Mucosa of rectum (tissue), 2 donors: ENCODE results near the gene BZW2.

ENCODE experiments used
- H3K27ac ChIP-seq, 2 donors: one replicate each; pipeline ENCODE4 v1.7.0; 2013; ENCODE audit warnings: inconsistent platforms in 2 of 2, low read depth in 2 of 2, low read length in 2 of 2
- H3K27me3 ChIP-seq, 2 donors: one replicate each; pipeline ENCODE4 v1.7.0; 2013; ENCODE audit warnings: low read length in 2 of 2; ENCODE audit not compliant: control insufficient read depth in 2 of 2, insufficient read depth in 2 of 2
- H3K36me3 ChIP-seq, 2 donors: one replicate each; pipeline ENCODE4 v1.7.0; 2013; ENCODE audit warnings: low read length in 2 of 2; ENCODE audit not compliant: control insufficient read depth in 2 of 2, insufficient read depth in 2 of 2
- H3K4me1 ChIP-seq, 2 donors: one replicate each; pipeline ENCODE4 v1.7.0; 2013; ENCODE audit warnings: low read length in 2 of 2, mild to moderate bottlenecking in 1 of 2; ENCODE audit not compliant: control insufficient read depth in 2 of 2, insufficient read depth in 2 of 2
- H3K4me3 ChIP-seq, 2 donors: one replicate each; pipeline ENCODE4 v1.7.0; 2013; ENCODE audit warnings: low read length in 2 of 2
- H3K9ac ChIP-seq, 2 donors: one replicate each; pipeline ENCODE4 v1.7.0; 2013; ENCODE audit warnings: low read length in 2 of 2, low read depth in 1 of 2, mild to moderate bottlenecking in 1 of 2
- H3K9me3 ChIP-seq, 2 donors: one replicate each; pipeline ENCODE4 v1.7.0; 2013; ENCODE audit warnings: low read length in 2 of 2; ENCODE audit not compliant: control insufficient read depth in 2 of 2
- donor health status: healthy.
- donor health status: Normal muscosa, but diverticular disease.

The BZW2 gene

DNA sequence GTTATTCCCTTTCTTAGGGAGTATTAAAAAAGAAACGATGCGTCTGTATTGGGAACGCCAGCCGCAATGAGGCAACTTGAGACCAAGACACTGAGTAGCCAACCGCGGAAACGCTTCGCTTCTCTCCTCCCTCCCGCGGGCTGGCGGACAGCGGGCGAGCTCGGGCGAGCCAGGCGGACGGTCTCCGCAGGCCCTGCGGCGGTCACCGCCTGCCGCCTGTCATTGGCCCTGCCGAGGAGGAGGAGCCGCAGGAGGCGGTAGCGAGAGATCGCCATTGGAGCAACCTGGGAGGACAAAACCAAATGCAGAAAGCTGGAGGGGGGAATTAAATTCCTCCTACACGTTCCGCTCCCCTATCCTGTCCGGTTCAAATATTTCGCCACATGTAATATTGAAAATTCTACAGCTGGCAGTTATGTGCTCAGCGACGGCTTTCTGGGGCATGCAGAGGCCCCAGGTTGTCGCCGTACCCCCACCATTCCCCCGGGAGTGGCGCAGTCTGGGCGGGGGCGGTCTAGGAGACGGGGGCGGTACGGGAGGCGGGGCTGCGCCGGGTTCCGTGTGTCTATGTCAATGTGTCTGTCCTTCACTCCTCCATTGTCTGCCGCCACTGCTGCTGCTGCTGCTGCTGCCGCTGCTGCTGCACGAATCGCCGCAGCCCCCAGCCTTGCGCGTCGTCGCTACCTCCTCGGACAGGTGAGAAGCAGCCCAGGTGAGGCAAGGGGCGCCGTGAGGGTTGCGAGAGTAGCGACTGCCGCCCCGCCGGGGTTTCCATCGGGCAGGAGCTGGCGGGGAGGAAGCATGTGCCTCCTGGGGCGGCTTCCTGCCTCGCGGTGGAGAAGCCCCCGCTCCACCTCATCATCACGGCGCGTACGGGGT lies at the start of gene BZW2, which contains the start of gene ANKMY2:
Gene BZW2 (plus strand): TSS at position 589 of the 879 bp plus-strand sequence. CDS start 19,263 bp downstream, outside the sequence.
Gene ANKMY2 (minus strand): TSS at position 162 of the 879 bp plus-strand sequence. CDS start 181 bp downstream, outside the sequence.
- peak within 1 kb of the TSS; percentile 90 to 95 for H3K27ac ChIP-seq
- H3K4me1 ChIP-seq, result peaks cover 22 to 26% of the 10 kb centered on the region in 2 donors
- H3K9ac ChIP-seq, result peak within 1 kb of the TSS; percentile 85 to 89
- H3K36me3 ChIP-seq, result peaks cover 0 to 5% of the 10 kb centered on the region in 2 donors
- H3K9me3 ChIP-seq, result no peaks in the 10 kb centered on the region
- no peaks in the 10 kb centered on the region for H3K27me3 ChIP-seq
- peak within 1 kb of the TSS; percentile 89 to 95 for H3K4me3 ChIP-seq

DNA sequence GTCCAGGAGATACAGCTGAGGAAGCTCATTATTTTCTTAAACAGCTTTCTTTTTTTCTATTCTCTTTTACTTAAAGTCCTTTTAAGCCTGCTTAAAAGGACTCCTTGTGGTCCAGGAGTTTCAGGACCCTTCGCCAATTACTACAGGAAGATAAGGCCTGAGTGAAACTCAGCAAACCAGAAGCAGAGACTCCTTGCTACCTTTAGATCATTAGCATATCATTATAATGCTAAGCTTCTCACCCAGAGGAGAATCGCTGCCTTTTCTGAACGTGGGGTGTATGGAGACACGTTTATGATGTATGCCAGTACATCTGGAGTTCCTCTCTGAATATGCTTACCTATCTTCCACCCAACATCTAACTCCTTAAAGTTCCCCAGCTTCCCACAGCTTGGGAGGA lies 48.0 kb upstream of the BZW2 start:
- H3K9ac ChIP-seq, result no peak overlapping the region
- H3K4me1 ChIP-seq, result peaks cover 0 to 5% of the 10 kb centered on the region in 2 donors
- H3K36me3 ChIP-seq, result peaks cover 16 to 20% of the 10 kb centered on the region in 2 donors
- H3K9me3 ChIP-seq, result no peaks in the 10 kb centered on the region
- no peaks in the 10 kb centered on the region for H3K27me3 ChIP-seq
- no peak overlapping the region for H3K27ac ChIP-seq
- H3K4me3 ChIP-seq, result no peak overlapping the region

DNA sequence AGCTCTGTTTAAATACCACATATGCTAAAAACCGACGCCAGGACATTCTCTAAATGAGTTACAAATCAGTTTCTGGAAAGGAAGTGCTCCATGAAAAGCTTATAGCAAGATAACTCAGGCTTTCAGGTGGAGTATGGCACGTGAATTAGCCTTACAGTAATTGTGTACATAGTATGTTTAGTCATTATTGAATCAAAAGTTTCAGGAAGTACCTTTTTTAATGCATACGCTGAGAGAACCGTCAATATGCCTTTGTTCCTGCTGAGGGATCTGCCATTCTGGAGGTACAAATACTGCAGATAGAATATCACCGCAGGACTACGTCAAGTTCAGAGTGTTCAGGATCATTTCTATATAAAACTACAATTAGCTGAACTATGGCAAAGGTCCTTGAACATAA lies 46.1 kb upstream of the BZW2 start:
- no peaks in the 10 kb centered on the region for H3K27me3 ChIP-seq
- H3K9me3 ChIP-seq, result no peaks in the 10 kb centered on the region
- H3K4me1 ChIP-seq, result peaks cover 0 to 5% of the 10 kb centered on the region in 2 donors
- H3K9ac ChIP-seq, result no peak overlapping the region
- H3K36me3 ChIP-seq, result peaks cover 25 to 37% of the 10 kb centered on the region in 2 donors
- H3K27ac ChIP-seq, result peak overlapping the region in 1 of 2 donors; percentile 20
- no peak overlapping the region for H3K4me3 ChIP-seq

DNA sequence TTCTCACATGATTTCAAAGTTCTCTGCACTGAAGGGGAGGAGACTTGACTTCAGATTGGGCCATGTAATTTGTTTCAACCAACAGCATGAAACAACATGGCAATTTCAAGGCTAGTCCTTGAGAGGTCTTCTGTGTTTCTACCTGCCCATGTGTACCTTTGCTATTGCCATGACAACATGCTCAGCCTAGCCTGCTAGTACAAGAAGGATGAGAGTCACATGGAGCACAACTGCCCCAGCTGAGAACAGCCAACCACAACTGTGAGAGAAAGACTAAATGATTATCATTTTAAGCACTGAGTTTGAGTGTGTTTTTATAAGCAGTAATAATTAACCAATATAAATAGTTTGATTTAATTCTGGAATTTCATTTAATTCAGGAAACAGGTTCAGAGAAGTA lies 42.3 kb upstream of the BZW2 start:
- H3K4me3 ChIP-seq, result no peak overlapping the region

GRCh38 chr7:16604054-16604453 lies 41.9 kb upstream of the BZW2 start:
- Histone ChIP-seq H3K27me3 (no peaks in the 10 kb centered on the region), H3K27ac (no peak overlapping the region), H3K4me3 (no peak overlapping the region), H3K4me1 (peaks cover 0 to 11% of the 10 kb centered on the region in 2 donors), H3K9me3 (no peaks in the 10 kb centered on the region), H3K36me3 (peaks cover 30 to 41% of the 10 kb centered on the region in 2 donors), H3K9ac (no peak overlapping the region)

More for the DNA sequence above, 42.3 kb upstream of the BZW2 start:
- Histone ChIP-seq H3K27me3 (no peaks in the 10 kb centered on the region), H3K27ac (no peak overlapping the region), H3K9me3 (no peaks in the 10 kb centered on the region), H3K9ac (no peak overlapping the region), H3K36me3 (peaks cover 29 to 42% of the 10 kb centered on the region in 2 donors), H3K4me1 (peaks cover 0 to 10% of the 10 kb centered on the region in 2 donors)

GRCh38 chr7:16606704-16607103 lies 39.3 kb upstream of the BZW2 start:
- Histone ChIP-seq H3K4me1 (peaks cover 12 to 24% of the 10 kb centered on the region in 2 donors), H3K36me3 (peaks cover 22 to 39% of the 10 kb centered on the region in 2 donors), H3K27ac (no peak overlapping the region), H3K9ac (no peak overlapping the region), H3K27me3 (no peaks in the 10 kb centered on the region), H3K4me3 (no peak overlapping the region), H3K9me3 (no peaks in the 10 kb centered on the region)

- H3K4me3 ChIP-seq, result peak overlapping the region; percentile 12 to 53
- no peaks in the 10 kb centered on the region for H3K9me3 ChIP-seq
- no peak overlapping the region for H3K9ac ChIP-seq
- H3K27ac ChIP-seq, result peak overlapping the region; percentile 69 to 84
- H3K27me3 ChIP-seq, result no peaks in the 10 kb centered on the region
- H3K4me1 ChIP-seq, result peaks cover 12 to 27% of the 10 kb centered on the region in 2 donors
- H3K36me3 ChIP-seq, result peaks cover 17 to 18% of the 10 kb centered on the region in 2 donors
These were observed 36.0 kb upstream of the BZW2 start for GRCh38 chr7:16609842-16610450.

- Histone ChIP-seq H3K36me3 (peaks cover 20 to 27% of the 10 kb centered on the region in 2 donors), H3K9ac (no peak overlapping the region), H3K27me3 (no peaks in the 10 kb centered on the region), H3K4me3 (no peak overlapping the region), H3K4me1 (peaks cover 12 to 27% of the 10 kb centered on the region in 2 donors), H3K9me3 (no peaks in the 10 kb centered on the region), H3K27ac (no peak overlapping the region)
These were observed 34.3 kb upstream of the BZW2 start for GRCh38 chr7:16611711-16612110.

GRCh38 chr7:16615228-16615627 lies 30.8 kb upstream of the BZW2 start:
- peaks cover 21 to 28% of the 10 kb centered on the region in 2 donors for H3K36me3 ChIP-seq
- no peak overlapping the region for H3K9ac ChIP-seq
- H3K9me3 ChIP-seq, result no peaks in the 10 kb centered on the region
- H3K27ac ChIP-seq, result no peak overlapping the region
- H3K27me3 ChIP-seq, result no peaks in the 10 kb centered on the region
- peaks cover 8 to 11% of the 10 kb centered on the region in 2 donors for H3K4me1 ChIP-seq
- H3K4me3 ChIP-seq, result no peak overlapping the region

DNA sequence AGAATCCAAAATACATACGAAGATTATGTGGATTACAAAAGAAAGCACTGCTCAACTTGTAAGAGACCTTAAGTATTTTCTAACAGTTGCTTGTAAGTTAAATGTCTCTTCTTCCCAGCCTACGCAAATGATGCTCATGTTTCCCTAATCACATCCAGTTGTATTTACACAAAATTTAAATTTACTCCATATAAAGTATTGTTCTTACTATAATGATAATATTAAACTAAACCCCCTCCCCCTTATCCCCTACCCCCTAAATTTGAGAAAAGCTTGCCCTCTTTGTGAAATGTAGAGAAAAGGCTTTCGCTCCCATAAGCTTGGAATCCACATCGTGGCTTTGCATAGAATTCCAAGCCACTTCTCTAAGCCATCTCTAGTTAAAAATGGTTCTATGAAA lies 29.9 kb upstream of the BZW2 start:
- no peaks in the 10 kb centered on the region for H3K27me3 ChIP-seq
- H3K9ac ChIP-seq, result no peak overlapping the region
- peaks cover 0 to 7% of the 10 kb centered on the region in 2 donors for H3K4me1 ChIP-seq
- no peak overlapping the region for H3K4me3 ChIP-seq
- no peaks in the 10 kb centered on the region for H3K9me3 ChIP-seq
- H3K36me3 ChIP-seq, result peaks cover 22 to 31% of the 10 kb centered on the region in 2 donors
- no peak overlapping the region for H3K27ac ChIP-seq
